ENCODE results near the gene CYP26B1. TPM values are rescaled to one million over a fixed set of nuclear protein-coding genes. Genes with fewer than 3 reads are reported as not detected.

CYP26B1 gene
- total and polyA plus RNA-seq, 4 donors: 1.1 to 4.7 (median 2.4) TPM

DNA sequence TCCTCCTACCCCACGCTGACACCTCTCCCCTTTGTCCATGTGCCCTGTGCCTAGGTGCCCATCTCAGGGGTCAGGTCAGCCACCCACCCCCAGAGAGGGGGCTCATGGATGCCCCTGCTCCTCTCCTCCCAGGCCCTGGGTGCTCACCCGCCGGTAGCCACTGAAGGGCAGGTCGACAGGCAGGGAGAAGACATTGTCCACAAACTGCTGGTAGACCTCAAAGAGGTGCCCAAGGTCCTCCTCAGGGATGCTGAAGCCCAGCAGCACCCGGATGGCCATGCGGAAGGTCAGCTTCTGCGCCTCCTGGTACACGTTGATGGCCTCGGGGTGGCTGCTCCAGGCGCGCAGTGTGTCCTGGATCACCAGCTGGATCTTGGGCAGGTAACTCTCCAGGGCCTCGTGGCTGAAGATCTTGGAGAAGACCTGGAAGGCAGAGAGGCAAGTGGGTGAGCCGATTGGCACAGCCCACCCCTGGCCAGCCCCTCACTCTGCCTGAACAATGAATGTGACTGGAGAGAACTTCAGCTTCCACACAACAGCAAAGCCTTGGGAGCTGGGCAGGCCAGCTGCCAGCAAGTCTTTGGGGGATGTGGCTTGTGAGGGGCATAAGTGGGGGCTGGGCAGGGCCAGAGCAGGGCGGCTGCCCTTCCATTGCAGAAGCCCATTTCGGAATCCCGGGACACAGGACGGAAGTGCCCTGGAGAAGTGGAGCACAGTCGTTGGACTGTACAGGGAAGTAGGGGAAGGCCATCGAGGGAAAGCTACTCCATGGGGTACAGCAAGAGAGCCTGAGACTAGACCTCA is 12.5 kb downstream of the CYP26B1 start:
- TF ChIP-seq, protein P1, sequence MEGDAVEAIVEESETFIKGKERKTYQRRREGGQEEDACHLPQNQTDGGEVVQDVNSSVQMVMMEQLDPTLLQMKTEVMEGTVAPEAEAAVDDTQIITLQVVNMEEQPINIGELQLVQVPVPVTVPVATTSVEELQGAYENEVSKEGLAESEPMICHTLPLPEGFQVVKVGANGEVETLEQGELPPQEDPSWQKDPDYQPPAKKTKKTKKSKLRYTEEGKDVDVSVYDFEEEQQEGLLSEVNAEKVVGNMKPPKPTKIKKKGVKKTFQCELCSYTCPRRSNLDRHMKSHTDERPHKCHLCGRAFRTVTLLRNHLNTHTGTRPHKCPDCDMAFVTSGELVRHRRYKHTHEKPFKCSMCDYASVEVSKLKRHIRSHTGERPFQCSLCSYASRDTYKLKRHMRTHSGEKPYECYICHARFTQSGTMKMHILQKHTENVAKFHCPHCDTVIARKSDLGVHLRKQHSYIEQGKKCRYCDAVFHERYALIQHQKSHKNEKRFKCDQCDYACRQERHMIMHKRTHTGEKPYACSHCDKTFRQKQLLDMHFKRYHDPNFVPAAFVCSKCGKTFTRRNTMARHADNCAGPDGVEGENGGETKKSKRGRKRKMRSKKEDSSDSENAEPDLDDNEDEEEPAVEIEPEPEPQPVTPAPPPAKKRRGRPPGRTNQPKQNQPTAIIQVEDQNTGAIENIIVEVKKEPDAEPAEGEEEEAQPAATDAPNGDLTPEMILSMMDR (IDR thresholded peaks at IDR 0.05; ENCODE audit: control extremely low read depth, extremely low read depth): no peak
- no peaks in the 10 kb centered on the region for H3K36me3 ChIP-seq (ENCODE audit: control insufficient read depth in 4 of 4, insufficient read depth in 4 of 4, low read length in 4 of 4)
- H3K9ac ChIP-seq (ENCODE audit: insufficient read depth in 1 of 2, low read length in 2 of 2): no peak overlapping the region
- no peak for DNase-seq
- peaks cover 0 to 3% (median 0%) of the 10 kb centered on the region in 4 donors for H3K9me3 ChIP-seq (ENCODE audit: control insufficient read depth in 4 of 4, insufficient read depth in 3 of 4, low read length in 3 of 4)
- 91 to 93% methylated on average over 19 of the region's 19 CpGs for WGBS, 2 donors
- H3K27me3 ChIP-seq (ENCODE audit: control insufficient read depth in 3 of 3, insufficient read depth in 3 of 3, low read length in 2 of 3): no peaks in the 10 kb centered on the region
- no peak for ATAC-seq (ENCODE audit: insufficient read depth, low FRiP score)
- no peak overlapping the region for H3K27ac ChIP-seq (ENCODE audit: low read depth in 1 of 2, low read length in 1 of 2)
- H3K4me1 ChIP-seq (ENCODE audit: control insufficient read depth in 5 of 5, insufficient read depth in 5 of 5, low read length in 5 of 5): peaks cover 0 to 14% (median 0%) of the 10 kb centered on the region in 5 donors
- no peak overlapping the region for H3K4me3 ChIP-seq

DNA sequence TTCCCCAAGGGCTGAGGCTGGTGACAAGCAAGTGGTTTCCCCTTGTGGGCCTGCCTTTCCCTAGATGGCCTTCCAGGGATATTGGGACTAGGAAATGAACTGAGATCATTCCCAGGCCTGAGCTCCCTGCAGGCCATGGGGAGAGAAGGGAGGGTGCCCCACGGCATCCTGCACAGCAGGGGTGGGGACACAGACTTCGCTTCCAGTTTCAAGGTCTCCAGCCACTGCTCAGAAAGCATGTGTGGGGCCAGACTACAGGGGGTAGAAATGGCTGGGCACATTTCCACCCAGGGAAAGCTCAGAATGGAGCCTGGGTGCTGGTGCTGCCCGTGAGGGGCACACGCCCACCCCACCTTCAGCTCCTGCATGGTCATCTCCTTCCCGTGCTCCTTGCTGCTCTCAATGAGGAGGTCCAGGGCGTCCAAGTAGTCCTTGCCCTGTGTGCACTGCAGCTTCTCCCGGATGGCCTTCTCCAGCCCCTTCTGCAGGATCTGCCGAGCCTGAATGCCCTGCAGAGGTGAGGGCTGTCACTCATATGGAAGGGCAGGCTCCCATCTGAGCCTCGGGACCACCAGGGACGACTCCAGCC is 13.2 kb downstream of the CYP26B1 start:
- ATAC-seq (ENCODE audit: insufficient read depth, low FRiP score) (no peak), DNase-seq (no peak)
- Histone ChIP-seq H3K27me3 (ENCODE audit: control insufficient read depth in 3 of 3, insufficient read depth in 3 of 3, low read length in 2 of 3) (no peaks in the 10 kb centered on the region), H3K9ac (ENCODE audit: insufficient read depth in 1 of 2, low read length in 2 of 2) (no peak overlapping the region), H3K9me3 (ENCODE audit: control insufficient read depth in 4 of 4, insufficient read depth in 3 of 4, low read length in 3 of 4) (peaks cover 0 to 3% (median 0%) of the 10 kb centered on the region in 4 donors), H3K27ac (ENCODE audit: low read depth in 1 of 2, low read length in 1 of 2) (no peak overlapping the region), H3K36me3 (ENCODE audit: control insufficient read depth in 4 of 4, insufficient read depth in 4 of 4, low read length in 4 of 4) (no peaks in the 10 kb centered on the region), H3K4me1 (ENCODE audit: control insufficient read depth in 5 of 5, insufficient read depth in 5 of 5, low read length in 5 of 5) (peaks cover 0 to 20% (median 0%) of the 10 kb centered on the region in 5 donors), H3K4me3 (no peak overlapping the region)
- TF ChIP-seq, protein P1 (IDR thresholded peaks at IDR 0.05; ENCODE audit: control extremely low read depth, extremely low read depth): no peak
- WGBS, 2 donors: 75 to 90% methylated on average over 10 of the region's 10 CpGs

DNA sequence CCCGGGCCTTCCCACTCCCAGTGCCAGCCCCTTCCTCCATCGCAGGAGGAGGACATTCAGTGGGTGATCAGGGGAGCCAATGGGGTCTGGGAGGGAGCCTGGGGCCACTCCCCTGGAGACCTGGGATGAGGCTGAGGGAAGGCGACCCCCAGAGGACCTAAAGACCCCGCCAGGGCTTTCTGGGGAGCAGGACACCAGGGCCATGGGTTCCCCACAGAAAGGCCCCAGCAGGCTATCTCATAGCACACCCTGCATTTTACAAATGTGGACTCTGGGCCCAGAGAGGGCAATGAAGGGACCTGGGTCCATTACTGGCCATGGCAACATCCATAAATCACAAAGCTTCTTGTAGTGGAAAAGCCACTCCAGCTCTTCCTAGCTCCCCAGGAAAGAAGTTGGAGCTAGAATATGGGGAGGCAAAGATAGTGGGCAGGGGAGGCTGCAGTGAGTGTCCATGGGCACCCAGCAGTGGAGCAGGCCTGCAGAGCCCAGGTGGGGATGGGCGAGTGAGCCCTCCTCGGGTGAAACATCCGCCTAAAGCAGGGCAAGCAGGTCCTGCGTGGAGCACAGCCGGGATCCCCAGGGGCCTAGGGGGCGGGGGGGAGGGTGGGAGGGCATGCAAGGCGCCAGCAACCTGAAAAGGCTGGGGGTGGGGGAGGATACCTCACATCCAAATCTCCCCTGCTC is 13.8 kb downstream of the CYP26B1 start:
- no peak for ATAC-seq (ENCODE audit: insufficient read depth, low FRiP score)
- Histone ChIP-seq H3K4me1 (ENCODE audit: control insufficient read depth in 5 of 5, insufficient read depth in 5 of 5, low read length in 5 of 5) (peaks cover 0 to 20% (median 0%) of the 10 kb centered on the region in 5 donors), H3K9me3 (ENCODE audit: control insufficient read depth in 4 of 4, insufficient read depth in 3 of 4, low read length in 3 of 4) (peaks cover 0 to 3% (median 0%) of the 10 kb centered on the region in 4 donors), H3K27me3 (ENCODE audit: control insufficient read depth in 3 of 3, insufficient read depth in 3 of 3, low read length in 2 of 3) (no peaks in the 10 kb centered on the region), H3K27ac (ENCODE audit: low read depth in 1 of 2, low read length in 1 of 2) (no peak overlapping the region), H3K36me3 (ENCODE audit: control insufficient read depth in 4 of 4, insufficient read depth in 4 of 4, low read length in 4 of 4) (no peaks in the 10 kb centered on the region), H3K4me3 (no peak overlapping the region), H3K9ac (ENCODE audit: insufficient read depth in 1 of 2, low read length in 2 of 2) (no peak overlapping the region)
- no peak for DNase-seq
- WGBS, 2 donors: 86 to 87% methylated on average over 9 to 11 of the region's 11 CpGs
- TF ChIP-seq, protein P1 (IDR thresholded peaks at IDR 0.05; ENCODE audit: control extremely low read depth, extremely low read depth): no peak
